CD8-positive, alpha-beta memory T cell (primary cell): ENCODE data around the gene SLC4A9. TPM values are rescaled to one million over a fixed set of nuclear protein-coding genes. Genes with fewer than 3 reads are reported as not detected.

ENCODE experiments used
- CTCF ChIA-PET: fragments of 350-600 bp; sonication (Branson Sonifier 250); formaldehyde crosslinking; loops from one replicate; lab custom pipeline; 2021; ENCODE audit warnings: antibody characterized with exemption; lab: Charles Lee
- POLR2A ChIA-PET: fragments of 350-600 bp; sonication (Branson Sonifier 250); formaldehyde crosslinking; loops from one replicate; lab custom pipeline; 2021; ENCODE audit warnings: antibody characterized with exemption; lab: Charles Lee
- DNase-seq, 5 donors: peaks; one replicate each; pipeline versions ENCODE4 v3.0.0 to v3.0.0-alpha.2; 2020 to 2022; ENCODE audit warnings: mixed read lengths in 1 of 5
- H3K27ac ChIP-seq: one replicate; pipeline ENCODE4 v1.7.0; 2013; ENCODE audit warnings: low read depth, mild to moderate bottlenecking, low read length, moderate library complexity
- H3K27me3 ChIP-seq: 2 replicates; pipeline ENCODE4 v1.7.0; 2013; ENCODE audit warnings: low read length, mild to moderate bottlenecking; ENCODE audit not compliant: insufficient read depth, poor library complexity, severe bottlenecking
- H3K36me3 ChIP-seq: 2 replicates; pipeline ENCODE4 v1.7.0; 2013; ENCODE audit warnings: mild to moderate bottlenecking, low read length, moderate library complexity; ENCODE audit not compliant: insufficient read depth
- H3K4me1 ChIP-seq: 2 replicates; pipeline ENCODE4 v1.7.0; 2013; ENCODE audit warnings: mild to moderate bottlenecking, low read length, moderate library complexity; ENCODE audit not compliant: insufficient read depth
- H3K4me3 ChIP-seq: 2 replicates; pipeline ENCODE4 v1.7.0; 2013; ENCODE audit warnings: mild to moderate bottlenecking, low read length
- H3K9me3 ChIP-seq: 2 replicates; pipeline ENCODE4 v1.7.0; 2013; ENCODE audit warnings: mild to moderate bottlenecking, low read length
- H3K27ac Mint-ChIP-seq, 8 donors: one replicate each; pipeline ENCODE4 v1.8.0; 2020 to 2021; ENCODE audit warnings: mixed read lengths in 8 of 8, mild to moderate bottlenecking in 6 of 8, inconsistent platforms in 3 of 8, moderate library complexity in 3 of 8
- H3K27me3 Mint-ChIP-seq, 2 donors: one replicate each; pipeline ENCODE4 v1.8.0; 2020 to 2021; ENCODE audit warnings: mixed read lengths in 2 of 2, mild to moderate bottlenecking in 1 of 2, moderate library complexity in 1 of 2
- H3K36me3 Mint-ChIP-seq, 3 donors: one replicate each; pipeline ENCODE4 v1.8.0; 2020 to 2021; ENCODE audit warnings: mixed read lengths in 3 of 3, inconsistent platforms in 1 of 3, mild to moderate bottlenecking in 1 of 3
- H3K4me1 Mint-ChIP-seq, 3 donors: one replicate each; pipeline ENCODE4 v1.8.0; 2020 to 2021; ENCODE audit warnings: mixed read lengths in 3 of 3, inconsistent platforms in 1 of 3, mild to moderate bottlenecking in 1 of 3
- H3K4me3 Mint-ChIP-seq, 7 donors: one replicate each; pipeline ENCODE4 v1.8.0; 2020 to 2021; ENCODE audit warnings: mixed read lengths in 7 of 7, mild to moderate bottlenecking in 6 of 7, moderate library complexity in 4 of 7, inconsistent platforms in 2 of 7
- H3K9me3 Mint-ChIP-seq, 5 donors: one replicate each; pipeline ENCODE4 v1.8.0; 2020 to 2022; ENCODE audit warnings: mixed read lengths in 5 of 5, mild to moderate bottlenecking in 3 of 5, moderate library complexity in 2 of 5, inconsistent platforms in 1 of 5
- polyA plus RNA-seq: library from polyadenylated mRNA; unstranded; fragments of 300-500 nt; fragmentation: Illumina TruSeq; gene quantifications from one replicate; pipeline ENCODE4 v1.2.3, GENCODE V29; 2021
- total RNA-seq, 2 experiments: library from RNA; stranded (reverse); gene quantifications; one replicate each; pipeline ENCODE4 v1.2.3, GENCODE V29; 2021

Gene SLC4A9
- total and polyA plus RNA-seq, 3 experiments from 2014 or later = not detected

GRCh38 chr5:140381972-140382371, 22.0 kb downstream of the SLC4A9 start:
- ChIA-PET CTCF (interaction anchor here (1.0 to 1.5 kb wide), 2 partner anchors 9 to 19 kb away, joined by 3 to 4 read pairs; no protein-coding TSS in a partner anchor), POLR2A (no interaction called here)
- Mint-ChIP-seq H3K4me1 (peaks cover 0 to 2% (median 0%) of the 10 kb centered on the region in 3 donors), H3K9me3 (no peaks in the 10 kb centered on the region), H3K27me3 (peaks cover 0 to 5% of the 10 kb centered on the region in 2 donors), H3K27ac (no peak overlapping the region), H3K36me3 (no peaks in the 10 kb centered on the region), H3K4me3 (no peak overlapping the region)
- no peaks in the 10 kb centered on the region for H3K9me3 ChIP-seq
- H3K4me3 ChIP-seq = no peak overlapping the region
- no peaks in the 10 kb centered on the region for H3K4me1 ChIP-seq
- H3K27ac ChIP-seq = no peak overlapping the region
- DNase-seq = no peak
- no peaks in the 10 kb centered on the region for H3K27me3 ChIP-seq
- H3K36me3 ChIP-seq = no peaks in the 10 kb centered on the region

- Mint-ChIP-seq H3K4me1 (peaks cover 0 to 2% (median 0%) of the 10 kb centered on the region in 3 donors), H3K27me3 (peaks cover 0 to 5% of the 10 kb centered on the region in 2 donors), H3K4me3 (no peak overlapping the region), H3K36me3 (no peaks in the 10 kb centered on the region), H3K27ac (no peak overlapping the region), H3K9me3 (no peaks in the 10 kb centered on the region)
- ChIA-PET CTCF (interaction anchor here (1.5 kb wide), 1 partner anchor 20 kb away, joined by 3 read pairs; no protein-coding TSS in a partner anchor), POLR2A (no interaction called here)
- H3K27ac ChIP-seq = no peak overlapping the region
- no peaks in the 10 kb centered on the region for H3K27me3 ChIP-seq
- no peaks in the 10 kb centered on the region for H3K9me3 ChIP-seq
- H3K36me3 ChIP-seq = no peaks in the 10 kb centered on the region
- H3K4me3 ChIP-seq = no peak overlapping the region
- H3K4me1 ChIP-seq = no peaks in the 10 kb centered on the region
- no peak for DNase-seq
Measured at GRCh38 chr5:140382866-140383265, 22.9 kb downstream of the SLC4A9 start.

- H3K27ac Mint-ChIP-seq = no peak overlapping the region
- peaks cover 0 to 2% (median 0%) of the 10 kb centered on the region in 3 donors for H3K4me1 Mint-ChIP-seq
Measured at GRCh38 chr5:140383300-140383699, 23.3 kb downstream of the SLC4A9 start.

GRCh38 chr5:140388052-140388451, 28.1 kb downstream of the SLC4A9 start:
- H3K4me3 ChIP-seq = no peak overlapping the region
- H3K9me3 ChIP-seq = no peaks in the 10 kb centered on the region
- ChIA-PET CTCF (interaction anchor here (3.3 kb wide), 1 partner anchor 15 kb away, joined by 11 read pairs; no protein-coding TSS in a partner anchor), POLR2A (no interaction called here)
- H3K36me3 ChIP-seq = no peaks in the 10 kb centered on the region
- Mint-ChIP-seq H3K4me1 (peaks cover 0 to 2% (median 0%) of the 10 kb centered on the region in 3 donors), H3K27me3 (peaks cover 0 to 2% of the 10 kb centered on the region in 2 donors), H3K9me3 (no peaks in the 10 kb centered on the region), H3K4me3 (no peak overlapping the region), H3K27ac (no peak overlapping the region), H3K36me3 (peaks cover 0 to 3% (median 0%) of the 10 kb centered on the region in 3 donors)
- no peaks in the 10 kb centered on the region for H3K4me1 ChIP-seq
- no peaks in the 10 kb centered on the region for H3K27me3 ChIP-seq
- no peak for DNase-seq
- H3K27ac ChIP-seq = no peak overlapping the region

More at GRCh38 chr5:140383300-140383699, 23.3 kb downstream of the SLC4A9 start:
- ChIA-PET POLR2A (no interaction called here), CTCF (no interaction called here)
- Mint-ChIP-seq H3K4me3 (no peak overlapping the region), H3K27me3 (peaks cover 0 to 5% of the 10 kb centered on the region in 2 donors), H3K36me3 (no peaks in the 10 kb centered on the region), H3K9me3 (no peaks in the 10 kb centered on the region)
- Histone ChIP-seq H3K4me3 (no peak overlapping the region), H3K27ac (no peak overlapping the region), H3K4me1 (no peaks in the 10 kb centered on the region), H3K36me3 (no peaks in the 10 kb centered on the region), H3K27me3 (no peaks in the 10 kb centered on the region), H3K9me3 (no peaks in the 10 kb centered on the region)
- no peak for DNase-seq

GRCh38 chr5:140391312-140391711, 31.3 kb downstream of the SLC4A9 start:
- Mint-ChIP-seq H3K27me3 (no peaks in the 10 kb centered on the region), H3K27ac (no peak overlapping the region), H3K9me3 (no peaks in the 10 kb centered on the region), H3K36me3 (peaks cover 0 to 5% (median 0%) of the 10 kb centered on the region in 3 donors), H3K4me1 (no peaks in the 10 kb centered on the region), H3K4me3 (no peak overlapping the region)
- no peak overlapping the region for H3K4me3 ChIP-seq
- POLR2A ChIA-PET = no interaction called here
- no peaks in the 10 kb centered on the region for H3K4me1 ChIP-seq
- H3K36me3 ChIP-seq = no peaks in the 10 kb centered on the region
- DNase-seq = no peak
- H3K9me3 ChIP-seq = no peaks in the 10 kb centered on the region
- no peak overlapping the region for H3K27ac ChIP-seq
- CTCF ChIA-PET = interaction anchor here (0.9 kb wide), 1 partner anchor 27 kb away, joined by 3 read pairs; no protein-coding TSS in a partner anchor
- no peaks in the 10 kb centered on the region for H3K27me3 ChIP-seq

GRCh38 chr5:140391732-140392131, 31.7 kb downstream of the SLC4A9 start:
- Mint-ChIP-seq H3K27me3 (no peaks in the 10 kb centered on the region), H3K4me3 (no peak overlapping the region), H3K27ac (no peak overlapping the region), H3K4me1 (no peaks in the 10 kb centered on the region), H3K36me3 (peaks cover 0 to 5% (median 0%) of the 10 kb centered on the region in 3 donors), H3K9me3 (no peaks in the 10 kb centered on the region)
- Histone ChIP-seq H3K36me3 (no peaks in the 10 kb centered on the region), H3K4me1 (no peaks in the 10 kb centered on the region), H3K9me3 (no peaks in the 10 kb centered on the region), H3K27ac (no peak overlapping the region), H3K4me3 (no peak overlapping the region), H3K27me3 (no peaks in the 10 kb centered on the region)
- CTCF ChIA-PET = interaction anchor here (0.9 kb wide), 1 partner anchor 27 kb away, joined by 3 read pairs; no protein-coding TSS in a partner anchor
- POLR2A ChIA-PET = no interaction called here
- DNase-seq = no peak

- no peak for DNase-seq
- no peak overlapping the region for H3K4me3 Mint-ChIP-seq
- H3K27ac ChIP-seq = no peak overlapping the region
- H3K9me3 Mint-ChIP-seq = no peaks in the 10 kb centered on the region
- no peaks in the 10 kb centered on the region for H3K9me3 ChIP-seq
- no peaks in the 10 kb centered on the region for H3K4me1 Mint-ChIP-seq
- no peaks in the 10 kb centered on the region for H3K27me3 ChIP-seq
- no peak overlapping the region for H3K27ac Mint-ChIP-seq
- ChIA-PET CTCF (interaction anchor here (1.9 kb wide), 1 partner anchor 21 kb away, joined by 6 read pairs; no protein-coding TSS in a partner anchor), POLR2A (no interaction called here)
- H3K36me3 ChIP-seq = no peaks in the 10 kb centered on the region
- peaks cover 0 to 5% (median 0%) of the 10 kb centered on the region in 3 donors for H3K36me3 Mint-ChIP-seq
- H3K4me3 ChIP-seq = no peak overlapping the region
- H3K27me3 Mint-ChIP-seq = no peaks in the 10 kb centered on the region
- no peaks in the 10 kb centered on the region for H3K4me1 ChIP-seq
Measured at GRCh38 chr5:140393738-140394137, 33.7 kb downstream of the SLC4A9 start.

GRCh38 chr5:140398379-140398811, 38.4 kb downstream of the SLC4A9 start:
- H3K4me1 ChIP-seq = peaks cover 16% of the 10 kb centered on the region
- Mint-ChIP-seq H3K4me3 (no peak overlapping the region), H3K4me1 (peaks cover 15 to 17% (median 16%) of the 10 kb centered on the region in 3 donors), H3K27me3 (no peaks in the 10 kb centered on the region), H3K9me3 (no peaks in the 10 kb centered on the region), H3K36me3 (peaks cover 0 to 4% (median 0%) of the 10 kb centered on the region in 3 donors), H3K27ac (no peak overlapping the region)
- H3K4me3 ChIP-seq = no peak overlapping the region
- H3K27ac ChIP-seq = no peak overlapping the region
- H3K9me3 ChIP-seq = no peaks in the 10 kb centered on the region
- POLR2A ChIA-PET = no interaction called here
- no peaks in the 10 kb centered on the region for H3K36me3 ChIP-seq
- no peaks in the 10 kb centered on the region for H3K27me3 ChIP-seq
- DNase-seq = no peak
- CTCF ChIA-PET = no interaction called here
